ENCODE measurements around the gene CSNK1D.

Gene CSNK1D

DNA sequence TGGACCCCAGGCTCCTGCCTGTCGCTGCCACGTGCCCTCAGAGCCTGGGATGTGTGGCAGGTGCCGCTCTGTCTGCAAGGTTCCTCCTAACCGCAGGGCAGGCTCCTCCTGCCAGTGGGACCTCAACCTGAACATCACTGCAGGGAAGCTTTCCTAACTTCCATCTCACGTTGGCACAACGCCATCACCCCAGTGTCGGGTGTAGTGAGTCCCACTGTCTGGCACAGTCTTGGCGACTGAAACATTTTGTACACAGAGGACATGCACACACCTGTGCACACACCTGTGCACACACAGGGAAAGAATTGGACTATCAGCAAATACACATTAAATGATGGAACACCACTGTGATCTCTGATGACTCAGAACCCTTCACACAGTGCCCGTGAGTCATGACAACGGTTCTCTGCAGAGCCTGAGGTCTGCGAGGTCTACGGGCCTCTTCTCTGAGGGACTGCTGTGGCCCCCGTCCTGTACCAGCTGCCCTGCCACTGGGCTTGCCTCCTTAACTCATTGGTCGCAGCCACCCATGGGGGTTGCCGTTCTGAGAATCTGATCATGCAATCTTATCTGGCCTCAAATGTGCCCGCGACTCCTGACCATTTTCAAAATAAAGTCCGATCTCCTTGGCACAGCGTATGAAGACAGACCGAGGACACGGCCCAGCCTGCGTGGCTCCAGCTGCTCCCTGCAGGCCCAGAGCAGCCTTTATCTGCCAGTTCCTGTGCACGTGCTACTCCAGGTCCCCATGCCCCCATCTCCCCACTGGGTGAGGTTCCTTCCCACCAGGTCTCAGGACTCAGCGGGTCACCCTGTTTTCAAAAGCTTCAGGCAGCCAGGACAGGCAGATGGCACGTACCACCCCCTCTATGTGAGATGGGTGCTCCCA lies 68.4 kb downstream of the CSNK1D start:
- no peak overlapping the region for H2AFZ ChIP-seq (ENCODE audit: insufficient read depth, low read length, poor library complexity)
- no peak overlapping the region for H2BK120ac ChIP-seq (ENCODE audit: insufficient read depth, low read length, poor library complexity)
- H3K23ac ChIP-seq (ENCODE audit: low read length), result no peak overlapping the region
- no peaks in the 10 kb centered on the region for H3K27me3 ChIP-seq (ENCODE audit: insufficient read depth, low read length)
- no peak overlapping the region for H2BK12ac ChIP-seq (ENCODE audit: low read length)
- no peaks in the 10 kb centered on the region for H3K9me3 ChIP-seq (ENCODE audit: insufficient read depth, low read depth, low read length)
- H3K4ac ChIP-seq (ENCODE audit: low read depth, low read length), result no peak overlapping the region
- H3K79me2 ChIP-seq (ENCODE audit: control insufficient read depth, insufficient read depth, low read length, poor library complexity), result no peaks in the 10 kb centered on the region
- H4K91ac ChIP-seq (ENCODE audit: low read depth, low read length), result peak overlapping the region; percentile 84
- H3K9ac ChIP-seq (ENCODE audit: low read length), result no peak overlapping the region
- no peak overlapping the region for H2BK5ac ChIP-seq (ENCODE audit: low read depth, low read length, poor library complexity)
- H2AK5ac ChIP-seq (ENCODE audit: low read length), result peak overlapping the region; percentile 18
- no peak overlapping the region for H4K8ac ChIP-seq (ENCODE audit: low read depth, low read length)
- peak; percentile 56 to 65 for DNase-seq
- no peak overlapping the region for H3K4me2 ChIP-seq (ENCODE audit: low read length)
- no peak overlapping the region for H3K4me3 ChIP-seq (ENCODE audit: low read depth, low read length)
- WGBS (ENCODE audit: extremely low coverage, insufficient coverage, insufficient read length), result no CpG with 5 or more reads among the region's 25 CpGs
- H3K4me1 ChIP-seq (ENCODE audit: control insufficient read depth in 1 of 2, insufficient read depth in 2 of 2, low read length in 2 of 2), result peaks cover 4 to 5% of the 10 kb centered on the region in 2 experiments
- peaks cover 8 to 9% of the 10 kb centered on the region in 2 experiments for H3K36me3 ChIP-seq (ENCODE audit: control insufficient read depth in 1 of 2, insufficient read depth in 2 of 2, low read length in 2 of 2)
- no peak overlapping the region for H4K12ac ChIP-seq (ENCODE audit: low read depth, low read length)
- peak overlapping the region; percentile 9 for H3K14ac ChIP-seq (ENCODE audit: low read length)
- H3K79me1 ChIP-seq (ENCODE audit: low read length), result no peaks in the 10 kb centered on the region
- H3K27ac ChIP-seq (ENCODE audit: low read depth, low read length), result no peak overlapping the region
- H3K18ac ChIP-seq (ENCODE audit: low read length), result no peak overlapping the region

DNA sequence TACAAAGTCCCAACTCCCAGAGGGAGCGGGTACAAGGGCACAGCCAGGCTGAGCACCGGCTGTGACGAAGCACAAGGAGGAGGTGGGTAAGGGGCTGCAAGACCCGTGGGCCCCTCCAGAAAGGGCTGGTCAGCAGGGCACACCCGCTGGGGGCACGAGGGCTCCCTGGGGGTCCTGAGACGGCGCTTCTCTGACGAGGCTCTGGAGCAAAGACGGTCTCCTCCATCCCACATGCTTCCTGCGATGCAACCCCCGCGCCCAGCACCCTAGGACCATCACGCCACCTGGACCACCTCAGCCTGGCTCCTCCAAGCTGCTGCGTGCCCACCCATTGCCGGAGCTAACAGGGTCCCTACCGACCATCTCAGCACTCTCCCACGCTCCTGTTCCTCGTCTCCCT lies 69.6 kb downstream of the CSNK1D start:
- no peak overlapping the region for H4K8ac ChIP-seq (ENCODE audit: low read depth, low read length)
- H3K27me3 ChIP-seq (ENCODE audit: insufficient read depth, low read length), result no peaks in the 10 kb centered on the region
- no peak overlapping the region for H3K23ac ChIP-seq (ENCODE audit: low read length)
- H3K79me1 ChIP-seq (ENCODE audit: low read length), result no peaks in the 10 kb centered on the region
- H4K12ac ChIP-seq (ENCODE audit: low read depth, low read length), result no peak overlapping the region
- no CpG with 5 or more reads among the region's 19 CpGs for WGBS (ENCODE audit: extremely low coverage, insufficient coverage, insufficient read length)
- no peak overlapping the region for H3K9ac ChIP-seq (ENCODE audit: low read length)
- no peak overlapping the region for H3K14ac ChIP-seq (ENCODE audit: low read length)
- H2BK12ac ChIP-seq (ENCODE audit: low read length), result no peak overlapping the region
- H3K79me2 ChIP-seq (ENCODE audit: control insufficient read depth, insufficient read depth, low read length, poor library complexity), result no peaks in the 10 kb centered on the region
- H3K18ac ChIP-seq (ENCODE audit: low read length), result no peak overlapping the region
- no peaks in the 10 kb centered on the region for H3K9me3 ChIP-seq (ENCODE audit: insufficient read depth, low read depth, low read length)
- H3K4me2 ChIP-seq (ENCODE audit: low read length), result no peak overlapping the region
- no peak overlapping the region for H2BK5ac ChIP-seq (ENCODE audit: low read depth, low read length, poor library complexity)
- H2AK5ac ChIP-seq (ENCODE audit: low read length), result no peak overlapping the region
- H3K4me3 ChIP-seq (ENCODE audit: low read depth, low read length), result no peak overlapping the region
- H3K4me1 ChIP-seq (ENCODE audit: control insufficient read depth in 1 of 2, insufficient read depth in 2 of 2, low read length in 2 of 2), result peaks cover 4 to 5% of the 10 kb centered on the region in 2 experiments
- H2BK120ac ChIP-seq (ENCODE audit: insufficient read depth, low read length, poor library complexity), result no peak overlapping the region
- no peak for DNase-seq
- H3K27ac ChIP-seq (ENCODE audit: low read depth, low read length), result no peak overlapping the region
- H3K36me3 ChIP-seq (ENCODE audit: control insufficient read depth in 1 of 2, insufficient read depth in 2 of 2, low read length in 2 of 2), result peaks cover 13 to 15% of the 10 kb centered on the region in 2 experiments
- no peak overlapping the region for H4K91ac ChIP-seq (ENCODE audit: low read depth, low read length)
- H2AFZ ChIP-seq (ENCODE audit: insufficient read depth, low read length, poor library complexity), result no peak overlapping the region
- H3K4ac ChIP-seq (ENCODE audit: low read depth, low read length), result no peak overlapping the region

DNA sequence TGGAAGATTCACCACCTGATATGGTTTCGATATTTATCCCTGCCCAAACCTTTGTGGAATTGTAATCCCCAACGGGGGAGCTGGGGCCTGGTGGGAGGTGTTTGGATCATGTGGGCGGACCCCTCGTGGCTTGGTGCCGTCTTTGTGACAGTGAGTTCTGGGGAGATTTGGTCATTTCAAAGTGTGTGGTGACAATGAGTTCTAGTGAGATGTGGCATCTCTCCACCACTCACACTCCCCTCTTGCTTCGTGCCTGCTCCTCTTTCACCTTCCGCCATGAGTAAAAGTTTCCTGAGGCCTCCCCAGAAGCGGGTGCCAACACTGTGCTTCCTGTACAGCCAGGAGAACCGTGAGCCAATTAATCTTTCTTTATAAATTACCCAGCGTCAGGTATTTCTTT lies 70.5 kb downstream of the CSNK1D start:
- no peak overlapping the region for H4K91ac ChIP-seq (ENCODE audit: low read depth, low read length)
- peaks cover 15 to 16% of the 10 kb centered on the region in 2 experiments for H3K36me3 ChIP-seq (ENCODE audit: control insufficient read depth in 1 of 2, insufficient read depth in 2 of 2, low read length in 2 of 2)
- no peaks in the 10 kb centered on the region for H3K79me1 ChIP-seq (ENCODE audit: low read length)
- H3K4me2 ChIP-seq (ENCODE audit: low read length), result no peak overlapping the region
- H2AFZ ChIP-seq (ENCODE audit: insufficient read depth, low read length, poor library complexity), result no peak overlapping the region
- H3K18ac ChIP-seq (ENCODE audit: low read length), result no peak overlapping the region
- no peak overlapping the region for H3K23ac ChIP-seq (ENCODE audit: low read length)
- no peak for DNase-seq
- no peak overlapping the region for H3K14ac ChIP-seq (ENCODE audit: low read length)
- H3K27me3 ChIP-seq (ENCODE audit: insufficient read depth, low read length), result no peaks in the 10 kb centered on the region
- H4K8ac ChIP-seq (ENCODE audit: low read depth, low read length), result no peak overlapping the region
- no peaks in the 10 kb centered on the region for H3K9me3 ChIP-seq (ENCODE audit: insufficient read depth, low read depth, low read length)
- no peak overlapping the region for H2BK5ac ChIP-seq (ENCODE audit: low read depth, low read length, poor library complexity)
- no peak overlapping the region for H4K12ac ChIP-seq (ENCODE audit: low read depth, low read length)
- H3K9ac ChIP-seq (ENCODE audit: low read length), result no peak overlapping the region
- no peak overlapping the region for H2BK120ac ChIP-seq (ENCODE audit: insufficient read depth, low read length, poor library complexity)
- H2AK5ac ChIP-seq (ENCODE audit: low read length), result no peak overlapping the region
- H3K4me3 ChIP-seq (ENCODE audit: low read depth, low read length), result no peak overlapping the region
- peaks cover 4 to 5% of the 10 kb centered on the region in 2 experiments for H3K4me1 ChIP-seq (ENCODE audit: control insufficient read depth in 1 of 2, insufficient read depth in 2 of 2, low read length in 2 of 2)
- H3K4ac ChIP-seq (ENCODE audit: low read depth, low read length), result no peak overlapping the region
- no peak overlapping the region for H3K27ac ChIP-seq (ENCODE audit: low read depth, low read length)
- no CpG with 5 or more reads among the region's 10 CpGs for WGBS (ENCODE audit: extremely low coverage, insufficient coverage, insufficient read length)
- H3K79me2 ChIP-seq (ENCODE audit: control insufficient read depth, insufficient read depth, low read length, poor library complexity), result no peaks in the 10 kb centered on the region
- H2BK12ac ChIP-seq (ENCODE audit: low read length), result no peak overlapping the region

DNA sequence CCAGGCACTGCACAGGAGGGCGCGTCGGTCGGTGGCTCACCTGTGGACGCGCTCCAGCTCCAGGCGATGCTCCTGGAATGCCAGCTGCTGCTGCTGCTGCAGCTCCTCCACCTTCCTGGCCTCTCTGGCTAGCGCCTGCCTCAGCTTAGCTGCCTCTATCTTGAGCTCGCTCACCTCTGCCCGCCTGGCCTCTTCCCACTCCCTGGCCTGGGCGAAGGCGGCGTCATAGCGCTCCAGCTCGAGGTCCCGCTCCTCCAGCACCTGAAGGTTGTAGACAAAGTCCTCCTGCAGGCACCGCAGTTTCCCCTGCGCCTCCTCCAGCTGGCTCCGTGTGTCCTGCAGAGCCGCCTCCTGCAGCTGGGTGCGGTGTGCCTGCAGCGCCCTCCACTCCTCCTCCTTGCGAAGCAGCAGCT lies 72.0 kb downstream of the CSNK1D start:
- no peak for DNase-seq
- Histone ChIP-seq H3K4me2 (ENCODE audit: low read length) (no peak overlapping the region), H3K9ac (ENCODE audit: low read length) (no peak overlapping the region), H2AK5ac (ENCODE audit: low read length) (no peak overlapping the region), H2BK12ac (ENCODE audit: low read length) (no peak overlapping the region), H3K27ac (ENCODE audit: low read depth, low read length) (no peak overlapping the region), H3K18ac (ENCODE audit: low read length) (no peak overlapping the region), H3K4ac (ENCODE audit: low read depth, low read length) (no peak overlapping the region), H4K12ac (ENCODE audit: low read depth, low read length) (no peak overlapping the region), H3K4me1 (ENCODE audit: control insufficient read depth in 1 of 2, insufficient read depth in 2 of 2, low read length in 2 of 2) (peaks cover 4 to 5% of the 10 kb centered on the region in 2 experiments), H2BK120ac (ENCODE audit: insufficient read depth, low read length, poor library complexity) (no peak overlapping the region), H3K79me2 (ENCODE audit: control insufficient read depth, insufficient read depth, low read length, poor library complexity) (no peaks in the 10 kb centered on the region), H3K23ac (ENCODE audit: low read length) (no peak overlapping the region), H3K14ac (ENCODE audit: low read length) (no peak overlapping the region), H3K9me3 (ENCODE audit: insufficient read depth, low read depth, low read length) (no peaks in the 10 kb centered on the region), H3K79me1 (ENCODE audit: low read length) (no peaks in the 10 kb centered on the region), H4K8ac (ENCODE audit: low read depth, low read length) (no peak overlapping the region), H3K27me3 (ENCODE audit: insufficient read depth, low read length) (no peaks in the 10 kb centered on the region), H3K4me3 (ENCODE audit: low read depth, low read length) (no peak overlapping the region), H2AFZ (ENCODE audit: insufficient read depth, low read length, poor library complexity) (no peak overlapping the region), H2BK5ac (ENCODE audit: low read depth, low read length, poor library complexity) (no peak overlapping the region), H3K36me3 (ENCODE audit: control insufficient read depth in 1 of 2, insufficient read depth in 2 of 2, low read length in 2 of 2) (peaks cover 21 to 26% of the 10 kb centered on the region in 2 experiments), H4K91ac (ENCODE audit: low read depth, low read length) (no peak overlapping the region)
- WGBS (ENCODE audit: extremely low coverage, insufficient coverage, insufficient read length), result no CpG with 5 or more reads among the region's 23 CpGs
